ENCODE measurements around the gene CYBRD1.

DNA sequence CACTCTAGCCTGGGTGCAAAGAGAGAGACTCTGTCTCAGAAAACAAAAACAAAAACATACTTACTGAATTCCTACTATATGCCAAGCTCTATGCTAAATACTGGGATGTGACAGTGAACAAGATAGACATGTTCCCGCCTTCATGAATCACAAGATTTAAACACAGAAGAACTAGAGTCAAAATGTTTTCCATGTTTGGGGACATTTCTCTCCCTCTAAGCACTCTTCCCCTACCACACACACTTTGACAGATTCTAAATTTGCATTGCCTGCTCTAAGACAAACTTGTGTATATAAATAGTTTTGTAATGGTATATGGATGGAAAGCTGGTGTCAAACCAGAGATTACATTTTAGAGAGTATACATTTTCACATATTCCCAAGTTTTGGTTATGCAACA lies 11.1 kb downstream of the CYBRD1 start:
- TF ChIP-seq POLR2A (IDR thresholded peaks at IDR 0.05) = no peak
- TF ChIP-seq, protein P1, sequence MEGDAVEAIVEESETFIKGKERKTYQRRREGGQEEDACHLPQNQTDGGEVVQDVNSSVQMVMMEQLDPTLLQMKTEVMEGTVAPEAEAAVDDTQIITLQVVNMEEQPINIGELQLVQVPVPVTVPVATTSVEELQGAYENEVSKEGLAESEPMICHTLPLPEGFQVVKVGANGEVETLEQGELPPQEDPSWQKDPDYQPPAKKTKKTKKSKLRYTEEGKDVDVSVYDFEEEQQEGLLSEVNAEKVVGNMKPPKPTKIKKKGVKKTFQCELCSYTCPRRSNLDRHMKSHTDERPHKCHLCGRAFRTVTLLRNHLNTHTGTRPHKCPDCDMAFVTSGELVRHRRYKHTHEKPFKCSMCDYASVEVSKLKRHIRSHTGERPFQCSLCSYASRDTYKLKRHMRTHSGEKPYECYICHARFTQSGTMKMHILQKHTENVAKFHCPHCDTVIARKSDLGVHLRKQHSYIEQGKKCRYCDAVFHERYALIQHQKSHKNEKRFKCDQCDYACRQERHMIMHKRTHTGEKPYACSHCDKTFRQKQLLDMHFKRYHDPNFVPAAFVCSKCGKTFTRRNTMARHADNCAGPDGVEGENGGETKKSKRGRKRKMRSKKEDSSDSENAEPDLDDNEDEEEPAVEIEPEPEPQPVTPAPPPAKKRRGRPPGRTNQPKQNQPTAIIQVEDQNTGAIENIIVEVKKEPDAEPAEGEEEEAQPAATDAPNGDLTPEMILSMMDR (IDR thresholded peaks at IDR 0.05) = no peak
